GM18499 (cell line): ENCODE results near the gene ZBTB7C.
"Not testable (repeated sequence)": the region's sequence is repeated elsewhere in the genome, so short reads cannot be mapped to it uniquely, and the experiment has no call there.

Source experiments
- ATAC-seq: cut with Tn5 transposase; IDR thresholded peaks from one replicate; pipeline ENCODE4 v1.9.1; 2021; ENCODE audit warnings: moderate number of reproducible peaks; ENCODE audit not compliant: insufficient read depth, unreplicated experiment

Gene ZBTB7C

GRCh38 chr18:48308755-48309575 is 100.2 kb downstream of the ZBTB7C start:
- ATAC-seq = no peak

DNA sequence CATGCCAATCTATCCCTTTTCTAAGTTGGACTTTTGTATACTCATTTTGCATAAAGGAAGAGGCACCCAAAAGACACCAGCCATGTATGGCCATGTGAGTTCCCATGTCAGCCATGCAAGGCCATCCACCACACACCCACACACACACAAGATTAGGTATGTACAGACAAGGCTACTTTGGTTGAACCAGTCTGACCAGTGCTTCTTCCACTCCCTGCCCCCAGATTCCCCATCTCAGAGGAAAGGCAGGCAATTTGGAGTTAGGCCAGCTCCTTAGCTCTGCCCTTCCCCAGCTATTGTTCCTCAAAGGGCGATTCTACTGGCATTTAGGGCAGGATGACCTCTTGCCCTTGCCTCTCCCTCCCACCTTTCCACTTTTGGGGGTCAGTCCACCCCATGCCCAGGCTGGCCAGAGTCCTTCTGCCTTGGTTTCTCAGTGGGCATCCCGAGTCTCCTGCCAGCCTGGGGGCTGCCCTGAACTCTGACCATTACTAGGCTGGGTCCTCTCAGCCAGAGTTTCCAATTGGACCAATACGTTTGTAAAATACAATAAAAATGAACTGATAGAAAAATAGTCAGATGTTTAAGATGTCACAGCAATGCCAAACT is 101.1 kb downstream of the ZBTB7C start:
- ATAC-seq = no peak

DNA sequence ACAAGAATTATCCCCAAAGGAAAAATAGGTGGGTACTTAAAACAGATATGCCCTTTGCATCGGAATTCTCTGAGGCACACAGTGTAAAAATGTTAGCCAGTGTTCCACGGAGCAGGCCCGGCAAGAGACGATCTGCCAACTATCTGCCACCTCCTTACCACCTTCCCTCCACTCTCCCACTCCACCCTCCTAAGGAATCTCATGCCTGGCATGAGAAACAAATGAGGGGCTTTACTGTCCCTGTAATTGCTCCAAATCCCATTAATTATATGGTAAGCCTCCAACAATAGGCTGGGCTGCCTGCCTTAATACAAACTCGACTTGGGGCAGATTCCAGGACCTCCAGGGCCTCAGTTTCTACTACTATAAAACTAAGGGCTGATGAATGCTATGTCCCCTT is 102.3 kb downstream of the ZBTB7C start:
- no peak for ATAC-seq

- ATAC-seq = no peak
Observed at GRCh38 chr18:48304906-48305693, 104.1 kb downstream of the ZBTB7C start.

DNA sequence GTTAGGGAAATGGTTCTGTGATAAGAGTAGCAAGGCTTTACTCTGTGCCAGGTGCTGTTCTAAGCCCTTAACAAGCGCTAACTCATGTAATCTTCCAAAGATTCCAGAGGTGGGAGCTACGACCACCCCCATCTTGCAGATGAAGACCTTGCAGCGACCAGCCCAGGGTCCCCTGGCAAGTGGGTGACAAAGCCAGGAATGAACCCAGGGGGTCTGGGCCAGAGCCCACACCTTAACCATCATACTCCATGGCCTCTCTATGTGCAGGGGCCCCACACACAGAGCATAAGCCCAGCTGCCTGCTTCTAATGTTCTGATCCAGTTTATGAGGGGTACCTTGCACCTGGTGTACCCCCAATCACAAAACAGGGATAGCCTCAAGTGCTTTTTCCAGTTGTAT is 105.3 kb downstream of the ZBTB7C start:
- ATAC-seq = no peak

GRCh38 chr18:48302736-48303135 is 106.4 kb downstream of the ZBTB7C start:
- no peak for ATAC-seq

DNA sequence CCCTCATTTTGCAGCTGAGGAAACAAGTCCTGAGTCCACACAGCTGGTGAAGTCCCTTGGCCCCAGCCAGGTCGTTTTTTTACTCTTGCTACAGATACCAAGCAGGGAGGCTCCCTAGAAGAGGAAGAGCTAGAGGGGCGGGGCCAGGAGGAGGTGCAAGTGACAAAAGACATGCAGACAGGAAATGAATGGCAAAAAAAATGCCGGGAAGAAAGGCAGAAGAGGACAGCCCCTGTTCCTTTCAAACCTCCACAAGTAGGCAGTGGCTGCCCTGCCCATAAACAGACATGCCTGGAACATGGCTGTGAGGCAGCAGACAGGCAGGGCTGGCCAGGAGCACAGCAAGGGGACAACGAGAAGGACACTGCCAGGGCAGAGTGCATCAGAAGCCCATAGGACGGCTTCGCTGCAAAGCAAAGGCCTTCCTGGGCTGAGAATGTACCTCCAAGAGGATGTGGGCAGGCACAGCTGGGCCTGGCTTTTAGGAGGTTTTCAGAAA is 108.7 kb downstream of the ZBTB7C start:
- no peak for ATAC-seq

- no peak for ATAC-seq
Observed at GRCh38 chr18:48297139-48297538, 112.0 kb downstream of the ZBTB7C start.

- ATAC-seq = no peak
Observed at GRCh38 chr18:48296581-48296980, 112.6 kb downstream of the ZBTB7C start.

- ATAC-seq = no peak
Observed at GRCh38 chr18:48295586-48296311, 113.4 kb downstream of the ZBTB7C start.

- ATAC-seq = no peak
Observed at GRCh38 chr18:48294899-48295585, 114.1 kb downstream of the ZBTB7C start.

DNA sequence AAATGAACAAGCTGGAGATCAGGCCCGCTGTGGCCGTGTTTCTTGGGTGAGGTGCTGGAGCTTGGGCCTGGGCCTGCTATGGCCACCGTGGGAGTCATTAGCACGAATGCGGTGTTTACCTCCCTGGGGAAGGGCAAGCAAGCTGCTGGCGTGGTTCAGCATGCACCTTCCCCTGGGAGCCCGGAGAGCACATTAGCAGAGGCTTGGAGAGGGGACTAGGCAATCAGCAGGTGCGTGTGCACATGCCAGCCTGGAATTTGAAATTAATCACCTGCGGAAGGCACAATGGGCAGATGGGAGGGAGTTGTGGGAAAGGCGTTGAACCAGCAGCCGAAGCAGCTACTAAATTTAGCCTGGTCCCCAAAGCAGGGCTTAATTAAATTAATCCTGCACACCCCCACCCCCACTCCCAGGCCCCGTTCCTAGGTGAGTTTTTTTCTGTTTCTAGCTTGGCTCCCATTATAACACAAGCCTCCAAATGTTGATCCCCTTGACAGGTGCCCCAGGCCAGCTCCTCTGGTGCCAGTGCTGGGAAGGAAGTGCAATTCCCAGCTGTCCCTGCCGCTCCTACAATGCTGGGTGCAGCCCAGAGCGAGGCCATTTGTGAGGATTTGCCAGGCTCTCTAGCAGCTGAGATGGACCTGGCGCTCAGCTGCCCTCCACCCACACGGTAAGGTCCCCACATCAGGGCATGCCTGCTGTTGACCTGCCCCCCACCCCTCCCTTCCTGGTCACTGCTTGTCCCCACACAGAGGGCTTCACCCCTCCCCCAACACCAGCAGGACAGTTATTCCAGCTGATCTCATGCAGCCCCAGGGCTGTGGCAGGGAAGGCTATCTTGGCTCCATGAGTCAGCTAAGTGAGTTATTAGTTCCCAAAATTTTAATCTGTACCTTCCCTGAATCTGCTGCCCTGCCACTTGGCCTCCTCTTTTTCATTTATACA is 115.0 kb downstream of the ZBTB7C start:
- no peak for ATAC-seq

DNA sequence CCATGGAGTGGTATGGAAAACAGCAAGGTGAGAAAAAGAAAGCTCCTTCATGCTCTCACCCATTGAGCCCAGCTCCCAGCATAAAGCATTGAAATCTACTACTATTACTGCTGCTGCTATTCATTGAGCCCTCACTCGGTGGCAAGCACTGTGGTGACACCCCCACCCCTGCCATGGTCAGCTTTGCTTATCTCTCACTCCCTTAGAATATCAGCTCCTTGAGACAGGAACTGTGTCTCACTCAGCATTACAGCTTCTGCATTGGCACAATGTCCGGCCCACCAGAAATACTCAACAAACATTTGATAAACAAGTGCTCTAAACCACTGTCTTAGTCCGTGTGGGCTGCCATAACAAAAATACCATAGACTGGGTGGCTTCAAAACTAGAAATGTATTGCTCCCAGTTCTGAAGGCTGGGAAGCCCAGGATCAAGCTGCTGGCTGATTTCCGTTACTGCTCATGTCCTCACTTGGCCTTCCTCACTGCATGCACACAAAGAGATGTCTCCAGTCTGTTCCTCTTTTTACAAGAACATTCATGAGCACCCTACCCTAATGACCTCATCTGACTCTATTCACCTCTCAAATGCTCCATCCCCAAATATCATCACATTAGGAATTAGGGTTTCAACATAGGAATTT is 116.3 kb downstream of the ZBTB7C start:
- no peak for ATAC-seq

DNA sequence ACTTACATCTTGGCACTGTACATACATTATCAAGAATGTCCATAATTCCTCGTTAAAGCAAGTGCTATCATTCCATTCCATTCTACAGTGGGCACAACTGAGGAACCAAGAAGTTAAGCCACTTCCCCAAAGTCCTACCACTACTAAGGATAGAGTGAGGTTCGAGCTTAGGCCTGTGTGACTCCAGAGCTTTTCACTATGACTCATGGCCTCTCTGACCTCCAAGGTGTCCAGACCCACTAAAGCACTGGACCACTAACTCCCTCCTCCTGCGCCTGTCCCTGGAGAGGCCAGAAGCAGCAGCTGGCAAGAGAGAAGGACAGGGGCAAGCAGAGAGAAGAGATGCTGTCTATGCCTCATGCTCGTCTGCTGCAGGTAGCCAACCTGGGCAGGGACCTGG is 117.0 kb downstream of the ZBTB7C start:
- no peak for ATAC-seq

DNA sequence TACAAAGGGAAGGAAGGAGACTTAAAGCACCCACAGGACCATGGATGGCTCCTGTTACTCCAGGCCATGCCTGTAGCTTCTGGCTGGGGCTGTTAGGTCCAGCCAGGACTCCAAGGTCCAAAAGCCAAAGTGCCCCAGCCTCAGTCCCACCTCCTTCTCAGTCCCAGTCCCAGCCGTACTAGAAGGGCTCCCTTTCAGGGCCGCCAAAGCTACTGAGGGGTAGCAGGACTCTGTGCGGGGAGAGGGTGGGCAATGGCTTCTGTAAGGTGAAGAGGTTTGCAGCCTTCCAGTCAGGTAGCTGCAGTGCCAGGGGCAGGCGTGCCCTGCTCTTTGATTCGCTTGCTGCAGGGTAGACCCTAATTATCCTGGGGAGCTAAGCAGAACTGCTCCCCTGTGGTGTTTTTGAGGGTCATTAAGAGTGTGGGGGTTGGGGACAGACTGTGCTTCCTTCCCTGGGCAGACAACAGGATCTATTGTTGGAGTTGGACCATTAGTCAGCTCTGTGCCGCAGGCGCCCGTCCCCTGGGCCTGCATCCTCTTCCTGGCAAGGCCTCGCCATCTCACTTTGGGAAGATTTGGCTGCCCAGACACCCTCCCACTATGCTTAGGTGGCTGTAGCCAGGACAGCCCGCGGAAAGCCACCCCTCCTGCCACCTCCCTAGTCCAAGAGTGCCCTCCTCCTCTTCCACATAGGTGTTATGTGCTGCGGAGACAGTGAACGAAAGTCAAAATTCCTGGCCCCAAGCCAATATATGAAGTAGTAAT is 118.8 kb downstream of the ZBTB7C start:
- ATAC-seq = no peak

GRCh38 chr18:48284743-48285142 is 124.4 kb downstream of the ZBTB7C start:
- no peak for ATAC-seq

GRCh38 chr18:48284011-48284410 is 125.2 kb downstream of the ZBTB7C start:
- ATAC-seq = not testable (repeated sequence)
